ENCODE results near the gene GREM2. TPM values are rescaled to one million over a fixed set of nuclear protein-coding genes. Genes with fewer than 3 reads are reported as not detected.

The GREM2 gene
- polyA plus RNA-seq, 3 donors from 2014 or later, result 0.56 to 1.1 (median 0.72) TPM

DNA sequence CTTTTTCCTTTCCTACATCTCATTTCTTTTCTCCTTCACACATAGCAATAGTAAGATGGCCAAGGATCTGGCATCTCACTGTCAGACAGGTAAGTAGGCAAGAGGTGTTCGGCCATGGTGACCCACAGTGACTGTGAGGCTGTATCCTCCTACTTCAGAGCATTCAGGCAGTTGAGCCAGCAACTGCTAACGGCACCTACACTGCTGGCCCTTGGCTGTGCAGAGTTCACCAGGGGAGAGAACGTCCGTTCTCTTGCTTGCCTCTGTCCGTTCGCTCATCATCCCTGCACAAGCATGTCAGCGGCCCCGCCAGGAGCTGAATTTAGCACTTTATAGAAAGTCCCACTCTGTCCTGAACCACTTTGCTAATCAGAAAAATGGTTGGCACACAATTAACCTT, 113.6 kb downstream of the GREM2 start:
- peaks cover 0 to 5% (median 0%) of the 10 kb centered on the region in 3 donors for H3K27me3 Mint-ChIP-seq (ENCODE audit: low read depth in 3 of 3)
- no peak for DNase-seq
- H3K27ac Mint-ChIP-seq, result no peak overlapping the region
- peaks cover 0 to 3% (median 0%) of the 10 kb centered on the region in 3 donors for H3K36me3 Mint-ChIP-seq
- peaks cover 17 to 23% of the 10 kb centered on the region in 2 donors for H3K4me1 Mint-ChIP-seq
- H3K4me3 Mint-ChIP-seq, result no peak overlapping the region
- no peaks in the 10 kb centered on the region for H3K9me3 Mint-ChIP-seq

DNA sequence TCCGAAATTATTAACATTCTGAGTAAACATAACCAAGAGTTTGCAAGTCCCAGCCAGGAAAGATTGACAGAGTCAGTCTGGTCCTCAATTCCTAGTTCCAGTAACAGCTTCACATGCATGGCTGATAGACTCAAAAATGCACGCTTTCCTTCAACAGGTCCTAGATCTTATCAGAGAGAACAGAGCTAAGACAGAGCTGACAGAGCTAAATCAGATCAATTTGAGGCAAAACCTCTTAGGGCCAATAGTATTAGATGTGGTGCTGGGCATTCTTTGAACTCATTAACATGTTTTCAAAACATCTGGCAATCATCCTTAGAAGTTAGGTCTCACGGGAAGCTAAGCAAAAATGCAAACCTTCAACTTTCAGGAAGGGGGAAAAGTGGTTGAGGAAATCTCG, 114.0 kb downstream of the GREM2 start:
- H3K27me3 Mint-ChIP-seq (ENCODE audit: low read depth in 3 of 3), result peaks cover 2 to 5% (median 2%) of the 10 kb centered on the region in 3 donors
- no peak overlapping the region for H3K4me3 Mint-ChIP-seq
- H3K4me1 Mint-ChIP-seq, result peaks cover 21 to 23% of the 10 kb centered on the region in 2 donors
- no peak for DNase-seq
- H3K9me3 Mint-ChIP-seq, result no peaks in the 10 kb centered on the region
- H3K27ac Mint-ChIP-seq, result no peak overlapping the region
- peaks cover 0 to 3% (median 0%) of the 10 kb centered on the region in 3 donors for H3K36me3 Mint-ChIP-seq

DNA sequence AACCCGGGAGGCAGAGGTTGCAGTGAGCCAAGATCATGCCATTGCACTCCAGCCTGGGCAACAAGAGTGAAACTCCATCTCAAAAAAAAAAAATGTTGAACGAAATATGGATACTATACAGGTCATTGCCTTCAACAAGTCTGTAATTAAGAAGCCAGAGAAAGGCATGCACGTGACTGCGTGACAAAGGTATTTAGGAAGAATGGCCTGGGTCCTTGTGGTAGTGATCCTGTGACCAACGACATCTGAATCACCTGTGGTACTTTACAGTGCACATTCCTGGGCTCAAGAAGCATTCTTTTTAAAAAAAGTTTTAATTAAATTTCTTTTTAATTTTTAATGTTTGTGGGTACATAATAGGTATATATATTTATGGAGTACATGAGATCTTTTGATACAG, 115.0 kb downstream of the GREM2 start:
- no peak overlapping the region for H3K27ac Mint-ChIP-seq
- H3K4me3 Mint-ChIP-seq, result no peak overlapping the region
- H3K9me3 Mint-ChIP-seq, result no peaks in the 10 kb centered on the region
- no peak for DNase-seq
- H3K27me3 Mint-ChIP-seq (ENCODE audit: low read depth in 3 of 3), result peaks cover 2 to 7% (median 5%) of the 10 kb centered on the region in 3 donors
- H3K4me1 Mint-ChIP-seq, result peaks cover 23 to 29% of the 10 kb centered on the region in 2 donors
- H3K36me3 Mint-ChIP-seq, result peaks cover 0 to 3% (median 0%) of the 10 kb centered on the region in 3 donors

DNA sequence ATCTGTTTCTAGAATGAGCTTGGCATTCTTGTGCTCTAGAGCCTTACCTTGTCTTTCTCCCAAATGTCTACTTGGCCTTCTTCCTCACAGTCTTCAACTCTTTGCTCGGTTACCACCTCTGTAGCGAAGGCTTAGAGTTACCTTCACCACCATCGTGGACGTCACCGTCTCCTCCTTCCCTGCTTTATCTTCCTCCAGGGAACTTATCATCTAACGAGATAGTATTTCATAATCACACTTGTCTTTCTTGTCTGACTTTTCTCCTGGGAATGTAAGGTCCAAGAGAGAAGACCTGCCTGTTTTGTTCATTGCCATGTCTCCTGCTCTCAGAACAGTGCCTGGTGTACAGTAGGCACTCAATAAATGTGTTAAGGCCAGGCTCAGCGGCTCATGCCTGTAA, 115.6 kb downstream of the GREM2 start:
- no peak for DNase-seq
- H3K4me3 Mint-ChIP-seq, result no peak overlapping the region
- peaks cover 22 to 29% of the 10 kb centered on the region in 2 donors for H3K4me1 Mint-ChIP-seq
- H3K36me3 Mint-ChIP-seq, result peaks cover 0 to 3% (median 0%) of the 10 kb centered on the region in 3 donors
- H3K27me3 Mint-ChIP-seq (ENCODE audit: low read depth in 3 of 3), result peaks cover 5 to 9% (median 5%) of the 10 kb centered on the region in 3 donors
- no peaks in the 10 kb centered on the region for H3K9me3 Mint-ChIP-seq
- H3K27ac Mint-ChIP-seq, result no peak overlapping the region

DNA sequence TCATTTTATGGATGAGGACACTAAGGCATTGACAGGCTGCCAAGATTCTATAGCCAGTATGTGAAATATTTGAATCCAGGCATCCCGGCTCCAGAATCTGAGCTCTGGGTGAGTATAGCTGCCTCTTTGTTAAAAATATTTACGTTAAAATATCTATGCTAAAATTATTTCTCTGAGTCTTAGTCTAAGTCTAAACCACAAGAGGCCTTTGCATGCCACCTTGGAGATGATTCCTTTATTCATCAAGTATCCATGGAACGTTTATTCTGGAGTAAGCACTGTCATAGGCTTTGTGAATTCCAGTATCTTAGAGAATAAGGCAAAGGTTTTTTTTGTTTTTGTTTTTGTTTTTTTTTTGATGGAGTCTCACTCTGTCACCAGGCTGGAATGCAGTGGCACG, 116.4 kb downstream of the GREM2 start:
- no peaks in the 10 kb centered on the region for H3K9me3 Mint-ChIP-seq
- H3K4me3 Mint-ChIP-seq, result no peak overlapping the region
- peaks cover 22 to 29% of the 10 kb centered on the region in 2 donors for H3K4me1 Mint-ChIP-seq
- peaks cover 0 to 3% (median 0%) of the 10 kb centered on the region in 3 donors for H3K36me3 Mint-ChIP-seq
- H3K27ac Mint-ChIP-seq, result no peak overlapping the region
- peaks cover 9 to 13% (median 9%) of the 10 kb centered on the region in 3 donors for H3K27me3 Mint-ChIP-seq (ENCODE audit: low read depth in 3 of 3)
- no peak for DNase-seq

DNA sequence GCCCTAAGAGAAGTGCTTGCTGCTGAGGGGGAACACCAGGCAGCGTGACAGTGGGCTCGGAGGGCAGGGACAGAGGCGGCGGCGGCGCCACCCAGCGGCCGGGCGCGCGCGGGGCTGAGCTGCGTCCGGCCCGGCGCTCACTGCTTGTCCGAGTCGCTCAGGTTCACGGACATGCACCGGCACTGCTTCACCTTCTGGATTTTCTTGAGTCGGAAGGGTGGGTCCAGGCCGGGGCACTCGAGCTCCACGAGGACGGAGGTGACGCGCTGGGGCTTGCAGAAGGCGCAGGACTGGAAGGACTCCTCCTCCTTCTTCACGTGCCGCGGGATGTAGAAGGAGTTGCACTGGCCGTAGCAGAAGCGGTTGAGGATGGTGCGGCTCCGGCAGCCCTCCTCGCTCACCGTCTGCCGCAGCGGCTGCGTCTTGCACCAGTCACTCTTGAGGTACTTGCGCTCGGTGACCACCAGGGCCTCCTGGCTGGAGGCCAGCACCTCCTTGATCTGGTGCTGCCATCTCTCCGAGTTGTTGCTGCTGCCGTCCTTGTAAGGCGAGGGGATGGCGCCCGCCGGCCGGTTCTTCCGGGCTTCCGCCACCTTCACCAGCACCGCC, 119.0 kb downstream of the GREM2 start:
- Mint-ChIP-seq H3K36me3 (no peaks in the 10 kb centered on the region), H3K27me3 (ENCODE audit: low read depth in 3 of 3) (peaks cover 9 to 12% (median 9%) of the 10 kb centered on the region in 3 donors), H3K4me1 (peaks cover 7 to 8% of the 10 kb centered on the region in 2 donors), H3K4me3 (peak overlapping the region; percentile 69 to 85 (median 76)), H3K9me3 (no peaks in the 10 kb centered on the region), H3K27ac (peak overlapping the region in 2 of 6 donors; percentile 36 to 71)
- peak; percentile 28 to 66 (median 53) for DNase-seq

DNA sequence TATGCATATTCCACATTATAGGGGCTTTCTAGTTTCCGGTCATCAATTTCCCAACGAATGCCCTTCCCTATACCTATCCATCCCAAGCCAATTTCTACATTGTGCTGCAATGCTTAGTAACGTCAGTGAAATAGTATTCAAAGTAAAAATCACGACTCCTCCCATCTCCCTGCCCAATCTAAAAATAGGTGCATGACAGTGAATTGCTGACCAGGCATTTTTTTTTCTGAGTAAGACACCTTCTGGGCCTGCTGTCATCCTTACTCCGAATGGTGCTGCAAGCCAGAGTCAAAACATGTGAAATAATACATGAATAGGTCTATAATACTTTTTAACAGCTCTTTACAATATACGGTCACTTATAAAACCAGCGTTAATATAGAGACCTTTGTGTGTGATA, 120.2 kb downstream of the GREM2 start:
- Mint-ChIP-seq H3K4me1 (peaks cover 6% of the 10 kb centered on the region in 2 donors), H3K27me3 (ENCODE audit: low read depth in 3 of 3) (peaks cover 9 to 15% (median 9%) of the 10 kb centered on the region in 3 donors), H3K4me3 (peak overlapping the region in 4 of 5 donors; percentile 15 to 59 (median 44)), H3K27ac (no peak overlapping the region), H3K9me3 (no peaks in the 10 kb centered on the region), H3K36me3 (no peaks in the 10 kb centered on the region)
- no peak for DNase-seq

DNA sequence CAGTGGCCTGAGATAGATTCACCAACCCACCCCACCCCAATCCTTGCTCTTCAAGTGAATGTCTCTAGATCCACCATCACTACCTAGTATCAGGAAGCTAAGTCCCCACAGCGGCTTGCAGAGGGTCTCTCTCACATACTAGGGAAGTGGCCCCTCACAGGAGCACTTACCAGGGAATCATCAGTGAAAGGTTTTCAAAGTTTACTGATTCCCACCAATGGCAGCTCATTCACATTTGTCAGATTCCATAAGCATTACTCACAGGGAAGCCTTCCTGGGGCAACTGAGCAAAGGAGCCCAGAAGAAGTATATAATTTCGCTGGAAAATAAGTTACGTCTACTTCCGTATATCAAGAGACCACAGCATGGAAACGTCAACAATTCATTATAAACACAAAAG, 120.8 kb downstream of the GREM2 start:
- H3K4me3 Mint-ChIP-seq, result no peak overlapping the region
- H3K36me3 Mint-ChIP-seq, result no peaks in the 10 kb centered on the region
- DNase-seq, result no peak
- no peak overlapping the region for H3K27ac Mint-ChIP-seq
- H3K4me1 Mint-ChIP-seq, result peaks cover 6% of the 10 kb centered on the region in 2 donors
- no peaks in the 10 kb centered on the region for H3K9me3 Mint-ChIP-seq
- H3K27me3 Mint-ChIP-seq (ENCODE audit: low read depth in 3 of 3), result peaks cover 9 to 17% (median 9%) of the 10 kb centered on the region in 3 donors

DNA sequence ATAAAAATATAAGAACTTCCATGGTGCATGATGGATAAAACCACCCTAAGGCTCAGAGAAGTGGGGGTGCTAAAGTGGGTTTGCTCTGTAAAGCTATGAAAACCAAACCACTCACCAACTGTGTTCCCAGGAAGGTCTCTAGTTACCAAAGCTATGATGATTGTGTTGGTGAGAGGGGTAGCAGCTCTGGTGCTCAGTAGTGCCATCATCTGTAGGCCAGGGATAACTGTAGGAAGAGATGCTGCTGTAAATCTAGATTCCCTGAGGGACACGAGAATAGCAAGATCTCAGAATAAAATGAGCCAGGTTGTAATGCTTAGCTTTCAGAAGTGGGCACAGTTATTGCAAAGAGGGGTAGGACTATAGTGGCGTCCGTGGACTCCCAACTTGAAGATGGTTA, 124.5 kb downstream of the GREM2 start:
- no peak overlapping the region for H3K4me3 Mint-ChIP-seq
- no peak for DNase-seq
- peaks cover 1 to 5% of the 10 kb centered on the region in 2 donors for H3K4me1 Mint-ChIP-seq
- no peak overlapping the region for H3K27ac Mint-ChIP-seq
- peaks cover 0 to 3% (median 0%) of the 10 kb centered on the region in 3 donors for H3K36me3 Mint-ChIP-seq
- H3K27me3 Mint-ChIP-seq (ENCODE audit: low read depth in 3 of 3), result peaks cover 7 to 19% (median 8%) of the 10 kb centered on the region in 3 donors
- no peaks in the 10 kb centered on the region for H3K9me3 Mint-ChIP-seq

DNA sequence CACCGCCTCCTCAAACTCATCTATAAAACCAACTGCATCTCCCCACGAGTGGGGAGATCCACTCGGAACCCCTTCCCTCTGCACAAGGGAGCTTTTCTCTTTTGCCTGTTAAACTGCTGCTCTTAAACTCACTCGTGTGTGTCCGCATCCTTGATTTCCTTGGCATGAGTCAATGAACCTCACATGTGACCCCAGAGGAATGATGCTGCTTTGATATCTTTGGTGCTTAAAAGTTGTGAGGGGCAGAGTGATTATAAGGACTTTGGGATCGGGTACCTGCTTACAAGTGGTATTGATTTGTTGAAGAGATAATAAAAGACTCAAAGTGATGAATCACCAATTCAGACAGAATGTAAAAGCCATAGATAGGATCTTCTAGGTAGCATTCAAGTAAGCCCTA, 125.3 kb downstream of the GREM2 start:
- Mint-ChIP-seq H3K4me3 (no peak overlapping the region), H3K27ac (no peak overlapping the region), H3K27me3 (ENCODE audit: low read depth in 3 of 3) (peaks cover 5 to 15% (median 8%) of the 10 kb centered on the region in 3 donors), H3K9me3 (no peaks in the 10 kb centered on the region), H3K4me1 (no peaks in the 10 kb centered on the region), H3K36me3 (peaks cover 0 to 3% (median 0%) of the 10 kb centered on the region in 3 donors)
- DNase-seq, result no peak

DNA sequence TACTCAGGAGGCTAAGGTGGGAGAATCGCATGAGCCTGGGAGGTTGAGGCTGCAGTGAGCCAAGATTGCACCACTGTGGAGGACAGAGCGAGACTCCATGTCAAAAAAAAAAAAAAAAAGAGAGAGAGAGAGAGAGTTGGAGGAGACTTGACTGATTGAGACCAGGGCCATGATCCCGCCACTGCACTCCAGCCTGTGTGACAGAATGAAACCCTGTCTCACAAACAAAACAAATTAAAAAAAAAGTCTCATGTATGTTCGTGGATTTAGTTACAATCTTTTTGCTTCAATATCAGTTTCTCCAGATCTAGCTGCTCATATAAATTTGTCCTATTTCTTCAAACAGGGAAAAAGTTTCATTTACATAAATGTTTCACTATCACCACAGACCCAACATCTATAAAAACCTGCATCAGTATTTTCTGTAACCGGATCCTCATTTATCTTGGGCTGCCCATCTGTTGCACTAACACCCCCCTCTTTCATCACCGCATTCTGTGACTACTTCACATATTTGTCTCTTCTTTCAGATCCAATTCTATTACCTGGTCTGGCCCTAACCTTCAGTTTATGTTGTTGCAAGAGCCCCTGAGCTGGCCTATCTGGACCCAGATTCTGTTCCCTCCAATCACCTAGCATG, 127.0 kb downstream of the GREM2 start:
- peaks cover 0 to 11% (median 2%) of the 10 kb centered on the region in 3 donors for H3K27me3 Mint-ChIP-seq (ENCODE audit: low read depth in 3 of 3)
- H3K4me1 Mint-ChIP-seq, result no peaks in the 10 kb centered on the region
- H3K4me3 Mint-ChIP-seq, result no peak overlapping the region
- H3K27ac Mint-ChIP-seq, result no peak overlapping the region
- no peaks in the 10 kb centered on the region for H3K9me3 Mint-ChIP-seq
- no peak for DNase-seq
- peaks cover 0 to 3% (median 0%) of the 10 kb centered on the region in 3 donors for H3K36me3 Mint-ChIP-seq

DNA sequence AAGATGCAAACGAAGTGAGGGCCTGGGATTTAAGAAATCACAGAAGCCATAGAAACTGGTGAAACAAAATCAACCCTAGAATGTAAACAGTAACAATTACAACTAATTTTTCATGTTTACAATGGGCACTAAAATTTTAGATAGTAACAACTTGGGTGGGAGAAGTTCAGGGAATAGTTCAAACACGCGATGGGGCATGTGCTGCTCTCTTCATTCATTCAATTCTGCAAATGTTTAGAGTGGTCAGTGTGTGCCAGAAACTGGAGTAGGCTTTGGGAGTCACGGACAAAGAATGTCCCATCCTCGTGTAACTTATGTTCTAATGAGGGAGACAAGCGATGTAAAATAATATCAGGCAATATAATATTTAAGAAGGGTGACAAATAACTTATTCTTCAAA, 133.4 kb downstream of the GREM2 start:
- Mint-ChIP-seq H3K9me3 (peaks cover 0 to 3% (median 0%) of the 10 kb centered on the region in 6 donors), H3K4me1 (no peaks in the 10 kb centered on the region), H3K27ac (no peak overlapping the region), H3K27me3 (ENCODE audit: low read depth in 3 of 3) (peaks cover 0 to 4% (median 4%) of the 10 kb centered on the region in 3 donors), H3K36me3 (peaks cover 0 to 5% (median 0%) of the 10 kb centered on the region in 3 donors), H3K4me3 (no peak overlapping the region)
- no peak for DNase-seq

DNA sequence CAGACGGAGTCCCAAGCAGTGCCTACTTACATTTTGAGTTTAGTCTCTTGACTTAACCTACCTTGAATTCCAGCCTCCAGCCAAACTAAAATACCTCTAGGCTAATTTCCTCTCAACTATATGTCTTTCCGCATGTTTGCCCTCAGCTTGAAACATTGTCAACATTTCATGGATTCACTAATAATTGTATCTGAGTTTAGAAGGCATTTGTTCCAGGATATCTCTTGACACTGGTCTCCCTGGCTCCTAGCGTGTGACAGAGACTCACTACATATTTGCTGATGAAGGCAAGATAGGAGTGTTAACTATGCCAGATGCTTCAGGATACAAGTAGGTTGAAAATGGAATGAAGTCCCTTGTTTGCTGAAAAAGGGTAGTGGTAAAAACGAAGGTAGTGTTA, 136.1 kb downstream of the GREM2 start:
- H3K4me1 Mint-ChIP-seq, result no peaks in the 10 kb centered on the region
- DNase-seq, result no peak

DNA sequence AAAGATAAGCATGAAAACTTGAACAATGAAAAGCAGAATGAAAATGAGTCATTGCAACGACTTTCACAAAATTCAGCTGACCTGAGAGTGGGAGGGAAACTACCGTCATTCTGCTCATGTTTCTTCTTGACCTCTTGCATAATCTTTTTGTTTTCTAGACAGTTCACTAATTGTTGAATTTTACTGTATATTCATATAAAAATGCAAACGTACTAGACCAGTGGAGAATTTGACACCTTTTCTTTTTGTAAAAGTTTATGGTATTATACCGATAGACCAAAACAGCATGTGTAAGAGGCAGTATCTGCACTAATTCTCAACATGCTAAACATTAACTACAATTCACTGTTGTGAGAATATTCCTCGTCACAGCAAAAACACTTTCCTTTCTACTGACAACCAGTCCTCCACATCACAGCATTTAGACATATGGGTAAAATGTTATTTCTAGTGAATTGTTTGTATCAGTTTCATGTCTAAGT, 137.8 kb downstream of the GREM2 start:
- no peaks in the 10 kb centered on the region for H3K4me1 Mint-ChIP-seq
- no peak overlapping the region for H3K27ac Mint-ChIP-seq

More for the DNA sequence above, 136.1 kb downstream of the GREM2 start:
- Mint-ChIP-seq H3K27ac (no peak overlapping the region), H3K4me3 (no peak overlapping the region), H3K36me3 (peaks cover 0 to 4% (median 0%) of the 10 kb centered on the region in 3 donors), H3K9me3 (peaks cover 0 to 3% (median 0%) of the 10 kb centered on the region in 6 donors), H3K27me3 (ENCODE audit: low read depth in 3 of 3) (peaks cover 0 to 5% (median 4%) of the 10 kb centered on the region in 3 donors)

More for the DNA sequence above, 137.8 kb downstream of the GREM2 start:
- DNase-seq, result no peak
- Mint-ChIP-seq H3K27me3 (ENCODE audit: low read depth in 3 of 3) (peaks cover 0 to 9% (median 5%) of the 10 kb centered on the region in 3 donors), H3K4me3 (no peak overlapping the region), H3K9me3 (peaks cover 0 to 3% (median 0%) of the 10 kb centered on the region in 6 donors), H3K36me3 (peaks cover 0 to 4% (median 0%) of the 10 kb centered on the region in 3 donors)

Measured in immature natural killer cell (primary cell).